HG03439 (cell line): ENCODE measurements around the gene DCAF12.
A peak's percentile ranks its signal among the peaks of the same experiment; 100 is the strongest.
"Not testable (repeated sequence)": the region's sequence is repeated elsewhere in the genome, so short reads cannot be mapped to it uniquely, and the experiment has no call there.

Experiments
- ATAC-seq: cut with Tn5 transposase; IDR thresholded peaks from one replicate; pipeline ENCODE4 v1.9.1; 2021; ENCODE audit warnings: mild to moderate bottlenecking, moderate library complexity; ENCODE audit not compliant: unreplicated experiment

DCAF12 gene

DNA sequence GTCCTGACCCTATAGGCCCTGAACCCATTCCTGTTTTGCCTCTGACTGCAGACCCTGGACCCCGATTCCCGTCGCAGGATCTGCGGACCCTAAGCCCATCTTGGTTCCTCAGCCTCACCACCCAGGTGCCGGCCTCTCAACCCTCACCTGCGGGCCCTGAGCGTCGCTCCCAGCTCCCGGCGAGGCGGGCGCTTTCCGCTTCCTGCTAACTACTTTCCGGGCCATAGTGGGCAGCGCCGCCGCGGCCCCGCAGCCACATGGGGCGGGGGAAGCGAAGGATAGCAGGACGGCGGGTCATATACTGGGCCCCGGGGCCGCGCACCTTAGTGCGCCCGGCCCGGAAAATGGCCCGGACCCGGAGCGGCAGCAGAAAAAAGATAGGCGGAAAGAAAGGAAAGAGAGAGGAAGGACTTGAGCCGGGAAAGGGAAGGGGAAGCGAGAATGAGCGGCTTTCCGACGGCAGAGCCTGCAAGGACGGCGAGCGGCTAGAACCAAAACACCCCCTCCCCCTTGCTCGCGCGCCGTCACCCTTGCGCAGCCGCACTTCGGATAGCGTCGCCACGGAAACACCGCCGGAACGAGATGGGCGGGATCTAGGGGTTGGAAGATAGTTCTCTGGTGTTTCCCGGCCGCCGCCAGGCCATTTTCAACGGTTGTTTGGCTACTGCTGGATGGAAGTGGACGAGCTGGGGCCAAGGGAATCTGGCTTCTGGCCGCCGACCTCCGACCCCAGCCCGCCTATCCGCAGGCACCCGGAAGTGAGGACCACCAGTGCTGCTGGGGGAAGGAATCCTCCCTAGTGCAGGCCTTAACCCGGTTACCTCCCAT lies at the start of gene DCAF12:
DCAF12 (minus strand) TSS at position 492 of the 828 bp plus-strand sequence; CDS start at position 225, 267 bp downstream.
- peak; percentile 90 for ATAC-seq

DNA sequence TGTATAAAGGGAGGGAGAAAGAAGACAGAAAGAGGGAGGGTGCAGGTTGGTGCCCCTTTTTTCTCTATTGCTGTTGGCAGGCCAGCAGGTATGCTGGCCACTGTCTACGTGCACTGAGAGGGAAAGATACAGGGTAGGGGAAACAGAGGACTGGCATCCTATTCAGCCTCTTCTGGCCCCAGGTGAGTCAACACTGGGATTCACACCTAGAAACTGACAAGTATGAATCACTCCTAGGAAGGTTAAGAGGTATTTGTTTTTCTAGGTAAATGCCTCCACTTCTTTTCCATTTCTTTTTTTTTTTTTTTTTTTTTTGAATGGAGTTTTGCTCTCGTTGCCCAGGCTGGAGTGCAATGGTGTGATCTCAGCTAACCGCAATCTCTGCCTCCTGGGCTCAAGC lies 49.6 kb upstream of the DCAF12 start:
- no peak for ATAC-seq

DNA sequence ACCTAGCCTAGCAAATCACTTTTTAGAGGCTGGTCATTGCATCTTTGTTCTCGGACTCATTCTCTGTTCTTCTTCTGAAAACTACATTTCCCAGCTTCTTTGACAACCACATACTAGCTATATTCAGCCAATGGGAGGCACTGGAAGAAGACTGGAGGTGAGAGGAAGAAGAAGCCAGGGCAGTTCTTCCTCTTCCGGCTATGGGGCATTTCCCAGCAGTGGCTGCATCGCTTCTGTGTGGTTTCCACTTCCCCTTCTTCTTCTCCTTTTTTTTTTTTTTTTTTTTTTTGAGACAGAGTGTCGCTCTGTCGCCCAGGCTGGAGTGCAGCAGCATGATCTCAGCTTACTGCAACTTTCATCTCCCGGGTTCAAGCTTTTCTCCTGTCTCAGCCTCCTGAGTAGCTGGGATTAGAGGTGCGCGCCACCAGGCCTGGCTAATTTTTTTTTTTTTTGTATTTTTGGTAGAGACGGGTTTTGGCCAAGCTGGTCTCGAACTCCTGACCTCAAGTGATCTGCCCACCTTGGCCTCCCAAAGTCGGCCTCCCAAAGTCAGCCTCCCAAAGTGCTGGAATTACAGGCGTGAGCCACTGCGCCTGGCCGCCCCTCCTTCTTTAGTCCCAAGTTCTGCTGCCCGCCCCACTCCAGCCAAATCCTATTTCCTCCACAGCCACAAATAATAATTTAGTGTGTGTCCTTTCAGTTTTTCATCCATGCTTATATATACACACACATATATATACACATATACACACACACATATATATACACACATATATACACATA lies 45.4 kb upstream of the DCAF12 start:
- ATAC-seq: no peak

DNA sequence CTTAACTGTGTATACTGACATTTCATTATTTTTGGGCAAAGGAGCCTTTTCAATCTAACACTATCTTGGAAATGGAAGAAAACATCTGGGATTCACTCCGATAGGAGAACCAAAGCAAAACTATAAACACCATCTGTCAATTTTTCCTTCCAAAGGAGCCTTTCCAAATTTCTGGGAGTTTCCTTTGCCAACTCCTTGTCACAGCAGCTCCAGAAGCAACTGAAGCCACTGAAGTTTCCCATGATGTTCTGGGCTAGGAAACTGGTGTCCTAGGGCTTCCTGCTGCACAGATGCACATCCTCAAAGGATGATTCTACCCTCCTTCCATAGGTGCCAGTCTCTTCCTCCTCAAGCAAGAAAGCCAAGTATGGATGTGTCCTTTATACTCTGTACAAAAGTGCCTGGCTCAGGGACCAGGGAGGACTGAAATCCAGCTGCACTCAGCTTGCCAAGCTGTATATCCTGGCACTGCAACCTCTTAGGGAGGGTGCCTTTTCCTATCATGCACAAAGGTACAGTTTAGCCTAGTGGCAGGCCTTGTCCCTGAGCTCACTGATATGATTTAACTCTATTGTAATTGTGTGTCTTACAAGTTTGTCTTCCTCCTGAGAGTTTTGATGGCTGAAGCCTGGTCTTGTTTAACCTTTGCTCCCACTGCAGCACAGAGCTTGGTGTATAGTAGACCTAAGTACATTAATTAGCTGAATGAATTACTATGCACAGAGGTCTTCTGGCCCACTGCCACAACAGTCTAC lies 43.9 kb upstream of the DCAF12 start:
- no peak for ATAC-seq

DNA sequence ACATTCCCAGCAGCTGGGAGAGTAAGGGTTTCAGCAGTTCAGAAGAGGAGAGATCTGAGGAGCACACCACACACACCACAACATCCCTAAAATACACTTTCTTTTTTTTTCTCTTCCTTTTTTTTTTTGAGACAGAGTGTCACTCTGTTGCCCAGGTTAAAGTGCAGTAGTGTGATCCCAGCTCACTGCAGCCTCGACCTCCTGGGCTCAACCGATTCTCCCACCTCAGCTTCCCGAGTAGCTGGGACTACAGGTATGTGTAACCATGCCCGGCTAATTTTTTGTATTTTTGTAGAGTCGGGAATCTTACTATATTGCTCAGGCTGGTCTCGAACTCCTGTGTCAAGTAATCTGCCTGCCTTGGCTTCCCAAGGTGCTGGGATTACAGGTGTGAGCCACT lies 42.6 kb upstream of the DCAF12 start:
- ATAC-seq: no peak

DNA sequence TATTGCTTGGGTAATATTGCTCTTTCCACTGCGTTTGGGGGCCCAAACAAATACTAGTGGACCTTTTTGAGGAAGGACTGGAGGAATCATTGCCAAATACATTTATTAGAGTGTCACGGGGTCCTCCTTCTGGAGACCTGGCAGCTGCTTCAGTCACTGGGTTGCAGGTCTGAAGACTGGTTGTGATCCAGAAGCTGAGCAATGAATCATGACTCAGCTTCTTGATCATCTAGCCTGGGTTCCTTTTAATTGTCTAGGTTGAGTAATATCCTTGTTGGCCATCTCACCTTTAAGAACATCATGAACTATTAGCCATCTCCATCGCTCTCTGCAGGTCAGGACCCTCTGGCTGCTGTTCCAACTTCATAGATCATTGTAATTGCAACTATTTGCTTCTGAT lies 36.9 kb upstream of the DCAF12 start:
- ATAC-seq: no peak

DNA sequence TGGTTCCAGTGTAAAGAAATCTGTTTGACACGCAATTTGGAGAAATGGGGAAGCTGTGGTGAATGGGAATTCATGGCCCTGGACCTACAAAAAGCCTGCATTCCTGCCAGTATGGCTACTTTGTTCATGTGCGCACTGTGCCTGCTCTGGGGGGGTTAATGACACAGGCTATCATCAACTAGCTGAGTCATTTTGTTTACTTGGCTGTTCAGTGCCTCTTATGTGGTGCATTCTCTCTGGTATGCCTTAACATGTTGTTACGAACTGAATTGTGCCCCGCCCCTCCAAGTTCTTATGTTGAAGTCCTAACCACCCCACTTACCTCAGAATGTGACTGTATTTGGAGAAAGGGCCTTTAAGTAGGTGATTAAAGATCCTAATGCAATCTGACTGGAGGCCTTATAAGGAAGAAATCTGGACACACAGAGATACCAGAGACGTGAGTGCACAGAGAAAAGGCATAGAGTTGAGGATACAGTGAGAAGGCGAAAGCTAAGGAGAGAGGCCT lies 31.9 kb upstream of the DCAF12 start:
- ATAC-seq: no peak

DNA sequence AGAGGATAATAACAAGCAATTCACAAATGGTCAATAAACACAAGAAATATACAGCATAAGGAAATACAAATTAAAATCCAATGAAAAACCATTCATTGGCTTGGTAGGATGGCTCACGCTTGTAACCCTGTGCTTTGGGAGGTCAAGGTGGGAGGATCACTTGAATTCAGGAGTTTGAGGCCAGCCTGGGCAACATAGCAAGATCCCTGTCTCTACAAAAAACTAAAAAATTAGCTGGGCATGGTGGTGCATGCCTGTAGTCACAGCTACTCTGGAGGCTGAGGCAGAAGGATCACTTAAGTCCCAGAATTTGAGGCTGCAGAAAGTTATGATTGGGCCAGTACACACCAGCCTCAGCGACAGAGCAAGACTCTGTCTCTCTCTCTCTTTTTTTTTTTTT lies 31.4 kb upstream of the DCAF12 start:
- ATAC-seq: no peak

DNA sequence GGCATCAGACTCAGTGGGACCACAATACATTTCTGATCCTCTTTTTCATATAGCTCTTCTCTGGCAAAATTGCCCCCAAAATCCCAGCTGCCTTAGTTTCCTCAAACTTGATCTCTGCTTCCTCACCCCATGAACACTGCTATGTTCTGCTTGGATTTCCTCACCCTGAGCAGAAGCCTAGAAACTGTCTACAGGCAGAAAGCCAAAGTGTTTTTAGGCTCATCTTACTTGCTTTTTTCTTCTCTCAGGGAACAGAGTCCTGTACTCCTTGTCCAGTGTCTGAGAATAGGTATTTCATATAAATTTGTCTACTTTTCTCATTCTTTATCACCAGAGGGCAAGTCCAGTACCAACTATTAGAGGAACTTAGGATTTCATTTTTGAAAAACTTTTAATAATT lies 30.8 kb upstream of the DCAF12 start:
- no peak for ATAC-seq

DNA sequence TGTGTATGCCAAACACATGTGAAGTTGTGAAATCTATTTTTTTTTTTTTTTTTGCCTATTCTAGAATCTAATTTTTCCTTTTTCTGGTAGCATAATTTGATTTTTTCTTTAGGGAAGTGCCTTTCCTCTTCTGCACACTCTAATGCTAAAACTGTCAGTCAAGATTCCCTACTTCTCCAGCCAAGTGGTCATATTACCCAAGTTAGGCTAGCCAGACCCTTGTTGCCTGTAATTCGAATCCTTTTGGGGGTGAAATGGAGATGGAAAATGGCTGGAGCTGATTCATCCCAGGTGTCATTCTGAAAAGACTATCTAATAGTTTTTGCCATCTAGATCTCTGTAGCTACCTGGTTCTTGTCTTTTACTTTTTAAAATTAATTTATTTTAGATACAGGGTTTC lies 27.6 kb upstream of the DCAF12 start:
- ATAC-seq: no peak

DNA sequence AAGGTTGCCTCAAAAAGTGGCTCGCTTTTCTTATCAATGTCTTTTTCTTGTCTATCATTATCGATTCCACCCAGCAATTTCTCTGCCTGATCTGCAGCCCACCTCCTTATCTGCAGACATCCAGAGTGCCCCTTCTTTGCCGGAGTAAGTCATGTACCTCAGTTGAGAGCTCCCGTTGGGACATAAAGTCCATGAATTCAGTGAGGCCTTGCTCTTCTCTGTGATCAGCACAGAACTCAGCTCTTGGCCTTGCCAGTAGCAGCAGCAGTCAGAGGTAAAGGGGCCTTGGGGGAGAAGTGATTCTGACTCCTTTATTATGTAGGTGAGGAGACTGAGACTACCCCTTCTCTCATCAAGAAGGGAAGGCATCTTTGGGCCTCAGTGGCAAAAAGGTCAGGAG lies 24.9 kb upstream of the DCAF12 start:
- ATAC-seq: no peak

DNA sequence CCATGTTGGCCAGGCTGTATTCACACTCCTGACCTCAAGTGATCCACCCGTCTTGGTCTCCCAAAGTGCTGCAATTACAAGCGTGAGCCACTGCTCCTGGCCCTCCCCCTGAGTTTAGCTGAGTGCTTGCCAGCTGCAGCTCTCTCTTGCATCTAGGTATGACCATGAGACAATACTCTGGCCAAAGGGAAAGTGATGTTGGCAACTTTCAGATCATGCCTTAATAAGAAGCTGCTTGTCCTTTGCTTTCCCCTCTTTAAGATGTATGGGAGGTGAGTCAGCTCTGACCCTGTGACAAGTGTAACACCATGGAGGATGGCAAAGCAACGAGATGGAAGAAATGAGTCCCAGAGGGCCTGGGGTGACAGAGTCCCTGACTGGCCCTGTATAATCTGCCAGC lies 18.7 kb upstream of the DCAF12 start:
- no peak for ATAC-seq

DNA sequence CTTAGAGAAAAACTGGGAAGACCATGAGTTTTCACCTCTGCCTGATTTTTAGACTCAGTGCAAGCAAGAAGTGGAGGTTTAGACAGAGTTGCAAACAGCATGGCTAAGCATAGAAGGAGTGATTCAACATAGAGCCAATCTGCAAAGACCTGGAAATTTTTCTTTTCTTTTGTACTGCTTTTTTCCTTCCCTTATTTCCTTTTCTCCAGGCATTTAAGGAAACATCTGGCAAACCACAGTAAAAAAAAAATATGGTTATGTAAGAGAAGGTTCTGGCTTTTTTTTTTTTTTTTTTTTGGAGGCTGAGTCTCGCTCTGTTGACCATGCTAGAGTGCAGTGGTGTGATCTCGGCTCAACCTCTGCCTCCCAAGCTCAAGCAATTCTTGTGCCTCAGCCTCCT lies 16.6 kb upstream of the DCAF12 start:
- no peak for ATAC-seq

DNA sequence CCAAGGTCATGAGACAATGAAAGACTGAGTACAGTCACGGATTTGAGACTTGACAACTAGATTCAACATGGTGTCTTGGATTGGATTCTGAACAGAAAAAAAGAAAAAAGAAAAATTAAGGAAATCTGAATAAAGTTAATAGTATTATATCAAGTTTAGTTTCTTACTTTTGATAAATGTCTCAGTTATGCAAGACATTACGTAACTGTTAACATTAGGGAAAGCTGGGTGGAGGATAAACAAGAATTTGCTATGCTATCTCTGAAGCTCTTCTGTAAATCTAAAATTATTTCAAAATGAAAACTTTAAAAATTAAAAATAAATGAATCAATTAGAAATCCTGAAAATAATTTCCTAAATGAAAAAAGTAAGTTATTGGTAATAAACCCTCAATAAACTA lies 14.4 kb upstream of the DCAF12 start:
- ATAC-seq: no peak

DNA sequence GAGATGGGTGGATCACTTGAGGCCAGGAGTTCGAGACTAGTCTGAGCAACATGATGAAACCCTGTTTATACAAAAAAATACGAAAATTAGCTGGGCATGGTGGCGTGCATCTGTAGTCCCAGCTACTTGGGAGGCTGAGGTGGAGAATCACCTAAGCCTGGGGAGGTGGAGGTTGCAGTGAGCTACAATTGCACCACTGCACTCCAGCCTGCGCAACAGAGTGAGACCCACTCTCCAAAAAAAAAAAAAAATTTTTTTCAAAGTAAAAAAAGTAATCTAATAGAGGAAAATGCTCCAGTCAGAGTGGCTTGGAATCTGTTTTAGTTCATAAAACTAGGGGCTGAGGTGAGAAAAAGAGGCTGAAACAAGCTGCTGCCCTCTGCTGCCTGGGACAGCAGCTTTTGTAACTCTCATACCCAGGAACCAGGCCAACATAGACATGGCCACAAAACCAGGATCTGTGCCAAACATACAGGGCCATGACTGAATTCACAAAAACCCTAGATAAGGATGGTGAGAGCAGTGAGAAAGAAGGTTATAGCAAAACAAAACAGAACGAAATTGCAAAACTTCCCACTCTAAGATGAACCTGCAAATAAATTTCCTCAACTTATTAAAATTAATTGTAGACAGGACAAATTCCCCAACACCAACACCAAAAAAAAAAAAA lies 13.1 kb upstream of the DCAF12 start:
- ATAC-seq: no peak

DNA sequence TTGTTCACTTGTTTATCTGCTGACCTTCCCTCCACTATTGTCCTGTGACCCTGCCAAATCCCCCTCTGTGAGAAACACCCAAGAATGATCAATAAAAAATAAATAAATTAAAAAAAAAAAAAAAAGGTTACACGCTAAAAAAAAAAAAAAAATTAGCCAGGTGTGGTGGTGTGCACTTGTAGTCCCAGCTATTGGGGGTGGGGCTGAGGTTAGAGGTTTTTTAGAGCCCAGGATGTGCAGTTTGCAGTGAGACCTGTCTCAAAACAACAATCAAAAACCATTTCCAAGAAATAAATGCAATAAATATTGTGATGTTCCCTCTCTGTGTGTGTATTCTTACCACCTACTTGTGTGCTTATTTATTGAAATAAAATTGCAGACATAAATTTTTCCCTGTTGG lies 12.1 kb upstream of the DCAF12 start:
- ATAC-seq: not testable (repeated sequence)

DNA sequence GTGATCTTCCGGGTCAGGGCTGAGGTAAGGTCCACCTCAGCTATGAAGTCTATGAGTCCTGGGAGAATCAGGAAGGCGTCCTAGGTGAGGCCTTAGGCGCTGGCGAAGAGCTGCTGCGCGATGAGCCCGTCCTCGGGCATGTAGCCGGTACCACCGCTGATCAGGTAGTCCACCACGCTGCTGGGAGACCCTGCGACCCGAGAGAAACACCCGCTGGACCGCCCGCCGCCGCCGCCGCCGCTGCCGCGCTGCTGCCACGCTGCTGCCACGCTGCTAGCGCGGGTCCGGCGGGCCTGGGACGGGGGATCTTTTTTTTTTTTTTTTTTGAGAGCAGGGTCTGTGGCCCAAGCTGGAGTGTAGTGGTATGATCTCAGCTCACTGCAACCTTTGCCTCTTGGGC lies 8.0 kb upstream of the DCAF12 start:
- no peak for ATAC-seq

DNA sequence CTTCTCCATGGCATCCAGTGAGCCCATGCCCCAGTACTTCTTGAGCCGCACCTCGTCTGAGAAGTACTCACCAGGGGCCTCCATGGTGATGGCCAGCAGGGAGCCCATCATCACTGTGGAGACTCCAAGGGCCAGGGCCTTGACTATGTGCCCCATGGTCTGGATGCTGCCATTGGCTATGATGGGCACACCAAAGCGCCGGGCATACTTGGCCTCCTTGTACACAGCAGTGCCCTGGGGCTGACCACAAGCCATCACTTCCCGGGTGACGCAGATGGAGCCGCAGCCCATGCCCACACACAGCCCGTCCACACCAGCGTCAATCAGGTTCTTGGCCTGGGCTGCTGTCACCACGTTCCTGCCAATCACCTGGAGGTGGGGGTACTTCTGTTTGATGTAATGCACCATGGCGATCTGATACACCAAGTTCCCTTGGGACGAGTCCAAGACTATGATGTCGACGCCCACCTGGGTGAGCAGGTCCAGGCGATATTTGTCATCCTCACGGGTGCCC lies 7.0 kb upstream of the DCAF12 start:
- no peak for ATAC-seq

DNA sequence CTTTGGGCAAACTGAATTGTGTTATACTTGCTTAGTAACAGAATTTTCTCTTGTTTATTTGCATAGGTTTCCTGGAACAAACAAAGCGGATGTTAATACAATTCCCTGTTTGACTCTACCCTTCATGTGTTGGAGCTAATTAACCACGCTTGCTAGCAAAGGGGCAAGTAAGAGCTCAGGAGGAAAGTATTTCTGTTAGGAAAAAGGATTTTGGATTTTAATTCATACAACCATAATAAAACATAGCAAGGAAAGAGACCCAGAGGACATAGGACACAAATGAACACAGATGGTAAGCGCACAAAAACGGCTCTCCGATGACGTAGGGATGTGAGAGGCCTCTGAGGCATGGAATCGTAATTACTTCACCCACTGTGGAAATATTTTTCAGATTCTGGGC lies 5.1 kb upstream of the DCAF12 start:
- no peak for ATAC-seq
